ENCODE measurements around the gene CAMK2G.

- TF ChIP-seq EP300 (IDR thresholded peaks at IDR 0.05) (no peak), CTCF (IDR thresholded peaks at IDR 0.05) (no peak), POLR2A (IDR thresholded peaks at IDR 0.05) (no peak)
These were observed 35.3 kb upstream of the CAMK2G start for GRCh38 chr10:73909540-73910115.
